ENCODE results near the gene ROR2.

Gene ROR2

DNA sequence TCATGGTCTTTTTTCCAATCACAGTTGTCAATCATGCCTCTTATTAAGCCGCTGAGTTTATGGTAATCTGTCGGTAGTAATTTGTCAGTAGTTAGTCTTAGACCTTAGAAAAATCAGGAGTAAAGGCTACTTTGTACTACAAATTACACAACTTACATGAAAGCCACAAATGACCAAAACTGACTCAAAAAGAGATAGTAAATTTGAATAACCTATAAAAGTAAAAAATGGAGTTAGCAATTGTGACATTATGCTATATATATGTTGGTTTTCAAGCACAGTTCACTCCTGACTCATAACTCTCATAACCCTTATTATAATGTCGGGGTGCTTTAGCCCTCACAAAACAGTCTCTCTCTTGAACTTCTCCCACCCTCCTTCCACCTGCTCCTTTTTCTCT lies 251.8 kb downstream of the ROR2 start:
- no peak overlapping the region for H4K91ac ChIP-seq (ENCODE audit: low read depth, low read length, poor library complexity)
- H3K27ac ChIP-seq (replicated peaks; ENCODE audit: low read length) = no peak overlapping the region
- no peak overlapping the region for H3K18ac ChIP-seq (ENCODE audit: low read length)
- DNase-seq (ENCODE audit: low spot score) = no peak
- H3K4me1 ChIP-seq (ENCODE audit: control insufficient read depth in 2 of 2, insufficient read depth in 1 of 2, low read depth in 1 of 2, low read length in 2 of 2) = peaks cover 0 to 4% of the 10 kb centered on the region in 2 donors
- WGBS, 2 donors (ENCODE audit: extremely low coverage in 2 of 2, insufficient read length in 2 of 2, insufficient replicate concordance in 1 of 2) = no CpG with 5 or more reads among the region's 3 CpGs
- H2BK15ac ChIP-seq (ENCODE audit: low read length) = no peak overlapping the region
- H2AK5ac ChIP-seq (ENCODE audit: low read depth, low read length) = no peak overlapping the region
- H3K27me3 ChIP-seq (ENCODE audit: control insufficient read depth in 3 of 3, insufficient read depth in 3 of 3, low read depth in 1 of 3, low read length in 3 of 3) = no peaks in the 10 kb centered on the region
- H3K79me1 ChIP-seq (ENCODE audit: low read depth, low read length) = no peaks in the 10 kb centered on the region
- H2BK120ac ChIP-seq (ENCODE audit: low read depth, low read length) = no peak overlapping the region
- no peak overlapping the region for H3K4ac ChIP-seq (ENCODE audit: low read length)
- H3K4me3 ChIP-seq (ENCODE audit: low read length in 2 of 2) = no peak overlapping the region
- H3K9ac ChIP-seq (ENCODE audit: low read depth, low read length, poor library complexity) = no peak overlapping the region
- H3K23ac ChIP-seq (ENCODE audit: low read depth, low read length, poor library complexity) = no peak overlapping the region
- H3K9me3 ChIP-seq (replicated peaks in 1 of 2; ENCODE audit: control insufficient read depth in 2 of 2, insufficient read depth in 1 of 2, low read depth in 1 of 2, low read length in 2 of 2) = peaks cover 0 to 2% of the 10 kb centered on the region in 2 donors
- no peak overlapping the region for H3K14ac ChIP-seq (ENCODE audit: low read length)
- H2AFZ ChIP-seq (ENCODE audit: low read length) = peak overlapping the region; percentile 53
- no peak overlapping the region for H2BK12ac ChIP-seq (ENCODE audit: low read length)
- no peak overlapping the region for H3K4me2 ChIP-seq (ENCODE audit: insufficient read depth, low read length, poor library complexity, severe bottlenecking)
- no peaks in the 10 kb centered on the region for H3K36me3 ChIP-seq (replicated peaks in 1 of 2; ENCODE audit: control insufficient read depth in 2 of 2, insufficient read depth in 2 of 2, low read length in 2 of 2)
- no peak overlapping the region for H2BK5ac ChIP-seq (ENCODE audit: low read length)
- no peak overlapping the region for H4K8ac ChIP-seq (ENCODE audit: low read depth, low read length)

DNA sequence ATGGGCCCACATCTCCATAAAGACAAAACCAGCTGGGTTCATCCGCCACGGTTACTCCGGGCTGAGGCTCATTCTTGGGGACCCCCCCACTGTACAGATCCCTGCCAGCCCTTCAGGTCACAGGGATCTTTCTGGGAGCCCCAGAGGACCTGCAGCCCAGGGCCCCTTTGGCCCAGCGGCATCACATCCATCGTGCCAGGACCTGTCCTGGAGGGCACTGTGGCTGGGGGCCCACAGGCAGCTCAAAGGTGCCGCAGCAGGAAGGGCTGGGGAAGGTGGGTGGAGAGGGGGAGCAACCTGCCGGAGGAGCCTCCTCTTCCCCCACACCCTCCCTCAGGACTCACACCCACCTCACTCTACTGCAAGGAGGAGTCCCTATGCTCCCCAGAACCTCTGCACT lies 252.8 kb downstream of the ROR2 start:
- DNase-seq (ENCODE audit: low spot score) = no peak

DNA sequence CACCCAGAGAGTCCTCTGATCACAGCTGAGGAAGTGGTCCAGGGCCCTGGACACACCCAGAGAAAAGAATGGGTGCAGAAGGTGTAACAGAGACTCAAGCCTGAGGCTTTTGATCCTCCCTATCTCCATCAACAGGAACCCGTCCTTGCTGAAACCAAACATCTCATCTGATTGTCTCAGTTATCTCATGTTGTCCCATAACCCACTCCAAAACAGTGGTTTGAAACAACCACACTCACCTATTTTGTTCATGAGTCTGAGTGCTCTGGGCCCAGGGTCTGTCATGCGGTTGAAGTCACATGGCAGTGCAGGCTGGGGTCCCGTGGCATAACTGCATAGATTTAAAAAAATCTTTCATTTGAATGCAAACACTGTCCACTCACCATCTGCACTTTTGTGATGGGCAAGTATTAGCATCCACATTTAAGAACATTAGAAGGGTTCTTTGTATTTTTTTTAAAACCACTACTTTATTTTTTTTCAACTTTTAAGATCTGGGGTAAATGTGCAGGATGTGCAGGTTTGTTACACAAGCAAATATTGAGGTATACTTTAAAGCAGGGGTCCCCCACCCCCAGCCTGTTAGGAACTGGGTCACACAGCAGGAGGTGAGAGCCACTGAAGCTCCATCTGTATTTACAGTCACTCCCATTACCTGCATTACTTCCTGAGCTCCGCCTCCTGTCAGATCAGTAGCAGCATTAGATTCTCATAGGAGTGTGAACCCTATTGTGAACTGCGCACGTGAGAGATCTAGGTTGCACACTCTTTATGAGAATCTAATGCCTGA lies 255.8 kb downstream of the ROR2 start:
- Histone ChIP-seq H2AFZ (ENCODE audit: low read length) (no peak overlapping the region), H2AK5ac (ENCODE audit: low read depth, low read length) (no peak overlapping the region), H4K91ac (ENCODE audit: low read depth, low read length, poor library complexity) (no peak overlapping the region), H3K4me1 (ENCODE audit: control insufficient read depth in 2 of 2, insufficient read depth in 1 of 2, low read depth in 1 of 2, low read length in 2 of 2) (peaks cover 0 to 8% of the 10 kb centered on the region in 2 donors), H3K9me3 (replicated peaks in 1 of 2; ENCODE audit: control insufficient read depth in 2 of 2, insufficient read depth in 1 of 2, low read depth in 1 of 2, low read length in 2 of 2) (peaks cover 0 to 2% of the 10 kb centered on the region in 2 donors), H3K4me2 (ENCODE audit: insufficient read depth, low read length, poor library complexity, severe bottlenecking) (no peak overlapping the region), H3K18ac (ENCODE audit: low read length) (no peak overlapping the region), H2BK5ac (ENCODE audit: low read length) (no peak overlapping the region), H3K14ac (ENCODE audit: low read length) (no peak overlapping the region), H3K4ac (ENCODE audit: low read length) (no peak overlapping the region), H2BK120ac (ENCODE audit: low read depth, low read length) (no peak overlapping the region), H3K9ac (ENCODE audit: low read depth, low read length, poor library complexity) (no peak overlapping the region), H3K27ac (replicated peaks; ENCODE audit: low read length) (no peak overlapping the region), H4K8ac (ENCODE audit: low read depth, low read length) (no peak overlapping the region), H2BK12ac (ENCODE audit: low read length) (no peak overlapping the region), H3K4me3 (ENCODE audit: low read length in 2 of 2) (no peak overlapping the region), H3K23ac (ENCODE audit: low read depth, low read length, poor library complexity) (no peak overlapping the region), H3K36me3 (replicated peaks in 1 of 2; ENCODE audit: control insufficient read depth in 2 of 2, insufficient read depth in 2 of 2, low read length in 2 of 2) (no peaks in the 10 kb centered on the region), H2BK15ac (ENCODE audit: low read length) (no peak overlapping the region), H3K79me1 (ENCODE audit: low read depth, low read length) (no peaks in the 10 kb centered on the region), H3K27me3 (ENCODE audit: control insufficient read depth in 3 of 3, insufficient read depth in 3 of 3, low read depth in 1 of 3, low read length in 3 of 3) (peaks cover 0 to 2% (median 0%) of the 10 kb centered on the region in 3 experiments)
- no peak for DNase-seq (ENCODE audit: low spot score)
- no CpG with 5 or more reads among the region's 6 CpGs for WGBS, 2 donors (ENCODE audit: extremely low coverage in 2 of 2, insufficient read length in 2 of 2, insufficient replicate concordance in 1 of 2)

More for the DNA sequence above, 252.8 kb downstream of the ROR2 start:
- no peak overlapping the region for H3K27ac ChIP-seq (replicated peaks; ENCODE audit: low read length)
- peaks cover 0 to 8% of the 10 kb centered on the region in 2 donors for H3K4me1 ChIP-seq (ENCODE audit: control insufficient read depth in 2 of 2, insufficient read depth in 1 of 2, low read depth in 1 of 2, low read length in 2 of 2)
- H3K23ac ChIP-seq (ENCODE audit: low read depth, low read length, poor library complexity) = no peak overlapping the region
- H3K9me3 ChIP-seq (replicated peaks in 1 of 2; ENCODE audit: control insufficient read depth in 2 of 2, insufficient read depth in 1 of 2, low read depth in 1 of 2, low read length in 2 of 2) = peaks cover 0 to 2% of the 10 kb centered on the region in 2 donors
- H2BK120ac ChIP-seq (ENCODE audit: low read depth, low read length) = no peak overlapping the region
- H3K79me1 ChIP-seq (ENCODE audit: low read depth, low read length) = no peaks in the 10 kb centered on the region
- peak overlapping the region; percentile 86 for H2AK5ac ChIP-seq (ENCODE audit: low read depth, low read length)
- no peak overlapping the region for H2BK15ac ChIP-seq (ENCODE audit: low read length)
- H3K9ac ChIP-seq (ENCODE audit: low read depth, low read length, poor library complexity) = peak overlapping the region; percentile 34
- no peaks in the 10 kb centered on the region for H3K36me3 ChIP-seq (replicated peaks in 1 of 2; ENCODE audit: control insufficient read depth in 2 of 2, insufficient read depth in 2 of 2, low read length in 2 of 2)
- H2AFZ ChIP-seq (ENCODE audit: low read length) = no peak overlapping the region
- WGBS, 2 donors (ENCODE audit: extremely low coverage in 2 of 2, insufficient read length in 2 of 2, insufficient replicate concordance in 1 of 2) = no CpG with 5 or more reads among the region's 7 CpGs
- H3K4ac ChIP-seq (ENCODE audit: low read length) = no peak overlapping the region
- H2BK5ac ChIP-seq (ENCODE audit: low read length) = peak overlapping the region; percentile 59
- no peak overlapping the region for H3K4me2 ChIP-seq (ENCODE audit: insufficient read depth, low read length, poor library complexity, severe bottlenecking)
- H3K4me3 ChIP-seq (ENCODE audit: low read length in 2 of 2) = no peak overlapping the region
- H4K8ac ChIP-seq (ENCODE audit: low read depth, low read length) = no peak overlapping the region
- H3K14ac ChIP-seq (ENCODE audit: low read length) = peak overlapping the region; percentile 41
- no peaks in the 10 kb centered on the region for H3K27me3 ChIP-seq (ENCODE audit: control insufficient read depth in 3 of 3, insufficient read depth in 3 of 3, low read depth in 1 of 3, low read length in 3 of 3)
- H2BK12ac ChIP-seq (ENCODE audit: low read length) = no peak overlapping the region
- no peak overlapping the region for H4K91ac ChIP-seq (ENCODE audit: low read depth, low read length, poor library complexity)
- H3K18ac ChIP-seq (ENCODE audit: low read length) = peak overlapping the region; percentile 16

DNA sequence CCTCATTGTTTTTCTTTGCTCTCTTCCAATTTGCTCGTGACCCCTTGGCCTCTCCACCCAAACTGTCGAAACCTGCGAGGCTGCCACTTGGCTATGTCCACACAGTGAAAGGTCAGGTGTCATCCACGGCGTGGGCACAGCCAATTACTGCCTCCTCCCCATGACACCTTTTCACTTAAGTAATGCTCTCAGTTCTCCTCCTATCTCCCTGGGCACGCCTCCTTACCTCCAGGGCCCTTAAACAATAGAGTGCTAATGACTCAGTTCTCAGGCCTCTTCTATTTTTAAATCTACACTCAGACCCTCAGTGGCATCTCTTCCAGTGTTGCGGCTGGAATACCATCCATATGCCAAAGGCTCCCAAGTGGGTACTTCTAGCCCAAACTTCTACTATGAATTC lies 256.8 kb downstream of the ROR2 start:
- WGBS, 2 donors (ENCODE audit: extremely low coverage in 2 of 2, insufficient read length in 2 of 2, insufficient replicate concordance in 1 of 2) = no CpG with 5 or more reads among the region's 7 CpGs
- no peak overlapping the region for H2AFZ ChIP-seq (ENCODE audit: low read length)
- no peak overlapping the region for H3K4me3 ChIP-seq (ENCODE audit: low read length in 2 of 2)
- H2BK12ac ChIP-seq (ENCODE audit: low read length) = no peak overlapping the region
- H3K79me1 ChIP-seq (ENCODE audit: low read depth, low read length) = no peaks in the 10 kb centered on the region
- H3K4ac ChIP-seq (ENCODE audit: low read length) = no peak overlapping the region
- H4K8ac ChIP-seq (ENCODE audit: low read depth, low read length) = no peak overlapping the region
- DNase-seq (ENCODE audit: low spot score) = no peak
- no peak overlapping the region for H2BK5ac ChIP-seq (ENCODE audit: low read length)
- H3K36me3 ChIP-seq (replicated peaks in 1 of 2; ENCODE audit: control insufficient read depth in 2 of 2, insufficient read depth in 2 of 2, low read length in 2 of 2) = no peaks in the 10 kb centered on the region
- H2BK120ac ChIP-seq (ENCODE audit: low read depth, low read length) = no peak overlapping the region
- no peak overlapping the region for H3K23ac ChIP-seq (ENCODE audit: low read depth, low read length, poor library complexity)
- peaks cover 0 to 2% of the 10 kb centered on the region in 2 donors for H3K9me3 ChIP-seq (replicated peaks in 1 of 2; ENCODE audit: control insufficient read depth in 2 of 2, insufficient read depth in 1 of 2, low read depth in 1 of 2, low read length in 2 of 2)
- no peak overlapping the region for H2BK15ac ChIP-seq (ENCODE audit: low read length)
- no peak overlapping the region for H4K91ac ChIP-seq (ENCODE audit: low read depth, low read length, poor library complexity)
- no peak overlapping the region for H3K27ac ChIP-seq (replicated peaks; ENCODE audit: low read length)
- H3K9ac ChIP-seq (ENCODE audit: low read depth, low read length, poor library complexity) = no peak overlapping the region
- no peak overlapping the region for H3K4me2 ChIP-seq (ENCODE audit: insufficient read depth, low read length, poor library complexity, severe bottlenecking)
- H2AK5ac ChIP-seq (ENCODE audit: low read depth, low read length) = no peak overlapping the region
- peaks cover 0 to 8% of the 10 kb centered on the region in 2 donors for H3K4me1 ChIP-seq (ENCODE audit: control insufficient read depth in 2 of 2, insufficient read depth in 1 of 2, low read depth in 1 of 2, low read length in 2 of 2)
- H3K14ac ChIP-seq (ENCODE audit: low read length) = no peak overlapping the region
- peaks cover 0 to 2% (median 0%) of the 10 kb centered on the region in 3 experiments for H3K27me3 ChIP-seq (ENCODE audit: control insufficient read depth in 3 of 3, insufficient read depth in 3 of 3, low read depth in 1 of 3, low read length in 3 of 3)
- H3K18ac ChIP-seq (ENCODE audit: low read length) = no peak overlapping the region
